Measurements from ENCODE around the gene UVRAG. TPM values are rescaled to one million over a fixed set of nuclear protein-coding genes. Genes with fewer than 3 reads are reported as not detected.

UVRAG gene
- total RNA-seq, 1 donor: 28.2 TPM

DNA sequence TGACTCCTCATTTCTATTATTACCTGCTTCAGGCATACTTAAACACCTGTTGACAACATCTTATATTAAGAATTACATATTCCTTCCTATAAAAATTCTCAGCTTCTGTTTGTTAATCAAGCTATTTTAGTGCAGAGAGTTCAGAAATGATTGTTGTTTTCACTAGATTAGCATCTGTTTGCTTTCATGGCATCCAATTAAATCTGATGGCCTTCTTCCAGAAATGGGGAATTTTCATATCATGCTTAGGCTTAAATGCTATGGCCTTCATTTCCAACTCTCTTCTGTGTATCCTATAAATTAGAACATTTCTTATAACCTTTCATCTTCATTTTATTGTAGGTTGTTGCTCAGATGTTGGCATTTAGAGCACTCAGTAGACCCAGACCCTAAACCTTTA, 211.3 kb downstream of the UVRAG start:
- Histone ChIP-seq H3K4me1 (ENCODE audit: insufficient read depth, low read length) (peaks cover 50% of the 10 kb centered on the region), H4K20me1 (ENCODE audit: insufficient read depth, low read length) (no peaks in the 10 kb centered on the region), H3K4me2 (ENCODE audit: insufficient read depth, low read length) (no peak overlapping the region), H3K36me3 (ENCODE audit: insufficient read depth, low read length) (no peaks in the 10 kb centered on the region), H3K27ac (ENCODE audit: low read depth, low read length) (no peak overlapping the region), H3K79me2 (ENCODE audit: insufficient read depth, low read length) (no peaks in the 10 kb centered on the region), H3K9me3 (ENCODE audit: low read depth, low read length) (no peaks in the 10 kb centered on the region), H2AFZ (ENCODE audit: low read length) (no peak overlapping the region), H3K4me3 (ENCODE audit: insufficient read depth, low read length) (no peak overlapping the region), H3K27me3 (ENCODE audit: insufficient read depth, low read length) (no peaks in the 10 kb centered on the region)
- no peak for DNase-seq (ENCODE audit: insufficient read length, low spot score, missing footprints)
- TF ChIP-seq, protein P1, sequence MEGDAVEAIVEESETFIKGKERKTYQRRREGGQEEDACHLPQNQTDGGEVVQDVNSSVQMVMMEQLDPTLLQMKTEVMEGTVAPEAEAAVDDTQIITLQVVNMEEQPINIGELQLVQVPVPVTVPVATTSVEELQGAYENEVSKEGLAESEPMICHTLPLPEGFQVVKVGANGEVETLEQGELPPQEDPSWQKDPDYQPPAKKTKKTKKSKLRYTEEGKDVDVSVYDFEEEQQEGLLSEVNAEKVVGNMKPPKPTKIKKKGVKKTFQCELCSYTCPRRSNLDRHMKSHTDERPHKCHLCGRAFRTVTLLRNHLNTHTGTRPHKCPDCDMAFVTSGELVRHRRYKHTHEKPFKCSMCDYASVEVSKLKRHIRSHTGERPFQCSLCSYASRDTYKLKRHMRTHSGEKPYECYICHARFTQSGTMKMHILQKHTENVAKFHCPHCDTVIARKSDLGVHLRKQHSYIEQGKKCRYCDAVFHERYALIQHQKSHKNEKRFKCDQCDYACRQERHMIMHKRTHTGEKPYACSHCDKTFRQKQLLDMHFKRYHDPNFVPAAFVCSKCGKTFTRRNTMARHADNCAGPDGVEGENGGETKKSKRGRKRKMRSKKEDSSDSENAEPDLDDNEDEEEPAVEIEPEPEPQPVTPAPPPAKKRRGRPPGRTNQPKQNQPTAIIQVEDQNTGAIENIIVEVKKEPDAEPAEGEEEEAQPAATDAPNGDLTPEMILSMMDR (IDR thresholded peaks at IDR 0.05; ENCODE audit: extremely low read depth, low read depth, low read length): no peak

- Histone ChIP-seq H3K4me3 (ENCODE audit: insufficient read depth, low read length) (no peak overlapping the region), H3K27me3 (ENCODE audit: insufficient read depth, low read length) (no peaks in the 10 kb centered on the region), H3K9me3 (ENCODE audit: low read depth, low read length) (no peaks in the 10 kb centered on the region), H4K20me1 (ENCODE audit: insufficient read depth, low read length) (no peaks in the 10 kb centered on the region), H3K36me3 (ENCODE audit: insufficient read depth, low read length) (no peaks in the 10 kb centered on the region), H3K27ac (ENCODE audit: low read depth, low read length) (no peak overlapping the region), H3K4me1 (ENCODE audit: insufficient read depth, low read length) (peaks cover 53% of the 10 kb centered on the region), H2AFZ (ENCODE audit: low read length) (no peak overlapping the region), H3K4me2 (ENCODE audit: insufficient read depth, low read length) (no peak overlapping the region), H3K79me2 (ENCODE audit: insufficient read depth, low read length) (no peaks in the 10 kb centered on the region)
- TF ChIP-seq, protein P1 (IDR thresholded peaks at IDR 0.05; ENCODE audit: extremely low read depth, low read depth, low read length): no peak
- no peak for DNase-seq (ENCODE audit: insufficient read length, low spot score, missing footprints)
Measured at GRCh38 chr11:76026862-76027261, 211.9 kb downstream of the UVRAG start.

DNA sequence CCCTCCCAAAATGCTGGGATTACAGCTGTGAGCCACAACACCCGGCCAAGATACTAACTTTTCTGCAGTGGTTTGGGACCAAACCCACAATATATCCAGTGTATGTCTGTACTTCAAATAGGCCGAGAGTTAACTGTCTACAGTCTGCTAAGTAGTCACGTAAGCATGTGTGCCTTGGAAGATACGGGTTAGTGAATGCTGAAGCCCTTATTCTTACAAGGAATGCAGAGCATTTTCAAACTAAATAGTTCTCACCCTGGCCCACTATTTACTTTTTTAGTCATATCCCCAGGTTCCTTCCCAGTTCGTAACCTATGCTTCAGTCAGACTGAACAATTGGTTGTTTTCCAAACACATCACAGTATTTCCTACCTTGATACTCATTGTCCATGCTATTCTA, 215.3 kb downstream of the UVRAG start:
- peak; percentile 59 for DNase-seq (ENCODE audit: insufficient read length, low spot score, missing footprints)
- Histone ChIP-seq H3K79me2 (ENCODE audit: insufficient read depth, low read length) (no peaks in the 10 kb centered on the region), H3K4me3 (ENCODE audit: insufficient read depth, low read length) (no peak overlapping the region), H3K9me3 (ENCODE audit: low read depth, low read length) (no peaks in the 10 kb centered on the region), H3K27ac (ENCODE audit: low read depth, low read length) (peak overlapping the region; percentile 57), H4K20me1 (ENCODE audit: insufficient read depth, low read length) (no peaks in the 10 kb centered on the region), H3K4me2 (ENCODE audit: insufficient read depth, low read length) (peak overlapping the region; percentile 47), H3K36me3 (ENCODE audit: insufficient read depth, low read length) (no peaks in the 10 kb centered on the region), H3K27me3 (ENCODE audit: insufficient read depth, low read length) (no peaks in the 10 kb centered on the region), H3K4me1 (ENCODE audit: insufficient read depth, low read length) (peaks cover 39% of the 10 kb centered on the region), H2AFZ (ENCODE audit: low read length) (no peak overlapping the region)
- TF ChIP-seq, protein P1 (IDR thresholded peaks at IDR 0.05; ENCODE audit: extremely low read depth, low read depth, low read length): no peak

DNA sequence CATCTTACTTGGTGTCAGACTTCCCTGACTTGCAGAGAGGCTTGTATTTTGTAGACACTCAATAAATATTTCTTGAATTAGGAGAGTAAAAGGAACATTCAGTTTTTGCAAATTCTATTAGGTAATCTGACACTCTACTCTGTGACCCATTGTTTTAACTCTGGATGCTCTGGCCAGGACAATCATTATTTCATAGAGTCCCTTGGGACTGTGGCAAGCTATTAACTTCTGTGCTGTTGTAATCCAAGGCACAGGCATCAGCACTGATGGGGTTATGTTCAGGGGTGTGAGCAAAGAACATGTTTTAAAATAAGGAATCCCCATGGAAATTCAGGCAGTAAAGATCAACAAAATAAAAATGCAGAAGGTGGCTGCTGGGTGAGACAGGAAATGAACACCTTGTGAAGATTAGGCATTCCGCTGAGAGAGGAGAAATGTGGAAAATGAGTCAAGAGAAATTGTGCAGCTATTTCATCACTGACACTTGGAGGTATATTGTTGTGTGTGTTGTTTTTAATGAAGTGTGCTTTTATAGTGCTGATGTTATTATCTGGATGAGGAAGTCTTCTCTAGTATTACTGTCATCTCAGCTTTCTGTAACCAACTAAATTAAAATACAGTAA, 216.1 kb downstream of the UVRAG start:
- Histone ChIP-seq H4K20me1 (ENCODE audit: insufficient read depth, low read length) (no peaks in the 10 kb centered on the region), H3K27ac (ENCODE audit: low read depth, low read length) (peak overlapping the region; percentile 57), H3K4me1 (ENCODE audit: insufficient read depth, low read length) (peaks cover 31% of the 10 kb centered on the region), H3K4me2 (ENCODE audit: insufficient read depth, low read length) (peak overlapping the region; percentile 47), H3K27me3 (ENCODE audit: insufficient read depth, low read length) (no peaks in the 10 kb centered on the region), H2AFZ (ENCODE audit: low read length) (no peak overlapping the region), H3K4me3 (ENCODE audit: insufficient read depth, low read length) (no peak overlapping the region), H3K9me3 (ENCODE audit: low read depth, low read length) (no peaks in the 10 kb centered on the region), H3K79me2 (ENCODE audit: insufficient read depth, low read length) (no peaks in the 10 kb centered on the region), H3K36me3 (ENCODE audit: insufficient read depth, low read length) (no peaks in the 10 kb centered on the region)
- TF ChIP-seq, protein P1 (IDR thresholded peaks at IDR 0.05; ENCODE audit: extremely low read depth, low read depth, low read length): no peak
- no peak for DNase-seq (ENCODE audit: insufficient read length, low spot score, missing footprints)

All from osteoblast (primary cell).